A172 (cell line): ENCODE results near the gene SDK2. TPM values are rescaled to one million over a fixed set of nuclear protein-coding genes. Genes with fewer than 3 reads are reported as not detected.

Experiments
- DNase-seq: peaks from one replicate; pipeline ENCODE4 v3.0.0-alpha.2; 2015; ENCODE audit warnings: low spot score
- total RNA-seq: library from RNA; depleted of rRNA; stranded (reverse); fragments of >200 nt; shearing (Covaris generic); gene quantifications from 2 replicates; pipeline ENCODE4 v1.2.3, GENCODE V29; 2014

SDK2 gene
- total RNA-seq, 1 experiment from 2014 or later, result 0.69 TPM

- no peak for DNase-seq
These were observed 283.1 kb downstream of the SDK2 start for GRCh38 chr17:73360961-73361761.

GRCh38 chr17:73359987-73360410 is 284.2 kb downstream of the SDK2 start:
- no peak for DNase-seq

- DNase-seq, result no peak
These were observed 284.9 kb downstream of the SDK2 start for GRCh38 chr17:73359352-73359751.

DNA sequence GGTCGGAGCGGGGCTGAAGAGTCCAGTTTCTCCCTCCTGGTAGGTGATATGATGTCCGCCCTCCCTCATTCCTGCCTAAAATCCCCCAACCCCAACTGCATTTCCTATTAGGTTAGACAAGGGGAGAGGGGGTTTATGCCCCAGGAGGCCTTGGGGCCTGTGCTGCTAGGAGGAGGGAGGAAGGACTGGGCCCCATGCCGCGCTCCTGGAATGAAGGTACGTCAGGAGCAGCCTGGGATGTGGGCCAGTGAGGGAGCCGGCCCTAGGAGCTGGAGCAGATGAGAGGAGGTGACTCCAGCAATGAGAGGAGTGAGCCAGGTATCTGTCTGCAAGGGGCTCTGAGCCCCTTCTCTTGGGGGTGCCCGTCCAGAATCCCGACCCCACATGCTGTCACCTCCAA is 285.6 kb downstream of the SDK2 start:
- no peak for DNase-seq

GRCh38 chr17:73357981-73358380 is 286.3 kb downstream of the SDK2 start:
- no peak for DNase-seq

DNA sequence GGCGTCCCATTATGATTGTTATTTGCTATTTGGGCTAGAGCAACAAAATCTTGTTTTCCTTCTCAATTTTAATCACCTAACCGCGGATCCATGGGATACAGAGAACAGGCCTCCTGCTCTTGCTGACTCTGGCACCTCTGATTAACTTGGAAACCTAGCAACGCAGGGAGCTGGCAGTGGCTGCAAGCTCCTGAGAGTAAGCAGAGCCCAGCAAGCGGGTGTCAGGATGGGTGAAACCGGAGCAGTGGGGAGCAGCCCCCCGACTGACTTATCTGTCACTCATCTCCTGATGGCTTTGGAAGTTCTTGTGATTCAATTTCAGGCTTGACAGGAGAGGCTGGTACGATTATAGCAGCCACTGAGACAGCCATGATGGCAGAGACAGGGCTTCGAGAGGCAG is 286.9 kb downstream of the SDK2 start:
- DNase-seq, result no peak

GRCh38 chr17:73356561-73357170 is 287.6 kb downstream of the SDK2 start:
- DNase-seq, result no peak

DNA sequence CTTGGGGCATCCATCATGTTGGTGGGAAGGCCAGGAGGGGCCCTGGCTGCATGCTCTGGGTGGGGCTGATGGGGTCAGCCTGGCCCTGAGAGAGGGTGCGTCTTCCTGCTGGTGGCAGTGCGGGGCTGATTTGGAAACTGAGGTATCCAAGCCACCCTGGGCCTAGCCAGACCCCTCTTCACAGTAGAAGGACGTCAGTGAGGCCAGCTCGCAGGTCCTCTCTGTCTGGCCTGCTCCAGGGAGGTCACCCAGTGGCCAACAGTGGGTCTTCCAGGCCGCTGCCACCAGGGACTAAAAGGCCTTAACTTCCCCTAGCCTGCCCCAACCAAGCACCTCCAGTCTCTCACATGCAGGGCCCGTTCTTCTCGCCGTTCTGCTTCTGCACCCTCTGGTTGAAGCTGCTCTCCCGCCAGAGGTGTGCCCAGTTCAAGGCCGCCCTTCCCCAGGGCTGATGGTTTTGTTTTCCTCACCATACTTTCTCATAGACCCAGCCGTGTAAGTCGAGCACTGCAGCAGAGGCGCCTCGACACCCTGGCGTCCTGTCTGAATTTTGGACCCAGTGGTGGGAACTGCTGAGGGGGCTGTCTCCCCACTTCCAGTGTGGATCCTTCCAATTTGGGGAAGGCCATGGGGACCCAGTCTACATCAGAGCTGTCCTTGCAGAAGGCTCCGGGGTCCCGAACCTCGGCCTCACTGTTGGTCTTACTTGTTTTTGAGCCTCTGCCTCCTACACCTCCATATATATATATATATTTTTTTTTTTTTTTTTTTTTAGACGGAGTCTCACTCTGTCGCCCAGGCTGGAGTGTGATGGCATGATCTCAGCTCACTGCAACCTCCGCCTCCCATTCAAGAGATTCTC is 289.6 kb downstream of the SDK2 start:
- no peak for DNase-seq

DNA sequence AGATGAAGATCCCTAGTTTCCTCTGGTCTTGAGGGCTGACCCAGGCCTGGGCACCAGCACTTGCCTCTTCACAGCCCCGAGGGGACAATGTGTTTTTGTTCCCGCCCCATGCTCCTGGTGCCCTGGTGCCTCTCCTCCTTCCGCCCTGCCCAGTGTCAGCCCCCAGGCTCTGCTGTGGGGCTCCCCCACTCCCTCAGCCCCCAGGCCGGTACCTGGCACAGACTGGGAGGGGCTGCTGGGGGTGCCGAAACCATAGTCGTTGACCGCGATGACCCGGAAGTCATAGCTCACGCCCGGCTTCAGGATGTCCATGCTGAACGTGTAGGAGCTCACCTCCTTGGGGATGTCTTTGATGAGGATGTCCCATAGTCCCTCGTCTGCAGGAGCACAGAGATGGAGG is 292.0 kb downstream of the SDK2 start:
- no peak for DNase-seq

- no peak for DNase-seq
These were observed 292.5 kb downstream of the SDK2 start for GRCh38 chr17:73351764-73352163.

- DNase-seq, result no peak
These were observed 293.4 kb downstream of the SDK2 start for GRCh38 chr17:73350864-73351263.

DNA sequence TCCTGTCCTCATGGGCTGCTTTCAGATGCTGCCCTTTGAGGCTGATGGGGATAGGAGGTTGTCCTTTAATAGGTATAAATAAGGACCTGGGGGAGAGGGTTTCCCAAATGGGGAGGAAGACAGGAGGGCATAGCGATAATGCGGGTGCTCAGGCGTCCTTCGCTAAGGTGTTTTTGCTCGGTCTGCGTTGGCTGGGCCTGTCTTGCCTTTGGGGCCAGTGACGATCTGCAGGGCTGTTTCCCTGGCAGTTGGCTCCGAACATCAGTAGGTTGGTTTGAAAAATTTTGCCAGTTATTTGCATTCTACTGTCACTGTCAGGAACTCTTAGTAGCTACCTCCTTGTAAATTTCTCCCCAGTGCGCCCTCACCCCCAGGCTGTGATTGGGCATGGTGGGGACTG is 294.6 kb downstream of the SDK2 start:
- no peak for DNase-seq

DNA sequence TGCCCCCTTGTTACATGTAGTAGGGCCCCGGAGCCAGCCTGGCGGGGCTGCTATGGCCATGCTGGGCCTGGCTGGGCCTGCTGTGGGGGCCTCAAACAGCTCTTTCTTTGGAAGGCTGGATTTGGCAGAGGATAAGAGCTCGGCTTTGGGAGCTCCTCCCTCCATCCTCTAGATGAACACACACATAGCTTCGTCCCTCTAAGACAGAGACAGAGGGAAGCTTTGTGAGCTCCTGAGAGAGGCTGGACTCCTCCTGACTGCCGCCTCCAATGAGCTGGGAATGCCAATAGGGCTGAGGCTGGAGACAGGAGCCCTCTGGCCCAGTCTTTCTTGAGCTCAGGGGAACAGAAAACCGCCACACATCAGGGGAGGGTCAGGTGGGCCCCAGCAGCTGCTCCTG is 295.1 kb downstream of the SDK2 start:
- no peak for DNase-seq

GRCh38 chr17:73348829-73349095 is 295.5 kb downstream of the SDK2 start:
- no peak for DNase-seq

GRCh38 chr17:73348018-73348828 is 296.0 kb downstream of the SDK2 start:
- no peak for DNase-seq

- DNase-seq, result no peak
These were observed 296.9 kb downstream of the SDK2 start for GRCh38 chr17:73347351-73347750.

DNA sequence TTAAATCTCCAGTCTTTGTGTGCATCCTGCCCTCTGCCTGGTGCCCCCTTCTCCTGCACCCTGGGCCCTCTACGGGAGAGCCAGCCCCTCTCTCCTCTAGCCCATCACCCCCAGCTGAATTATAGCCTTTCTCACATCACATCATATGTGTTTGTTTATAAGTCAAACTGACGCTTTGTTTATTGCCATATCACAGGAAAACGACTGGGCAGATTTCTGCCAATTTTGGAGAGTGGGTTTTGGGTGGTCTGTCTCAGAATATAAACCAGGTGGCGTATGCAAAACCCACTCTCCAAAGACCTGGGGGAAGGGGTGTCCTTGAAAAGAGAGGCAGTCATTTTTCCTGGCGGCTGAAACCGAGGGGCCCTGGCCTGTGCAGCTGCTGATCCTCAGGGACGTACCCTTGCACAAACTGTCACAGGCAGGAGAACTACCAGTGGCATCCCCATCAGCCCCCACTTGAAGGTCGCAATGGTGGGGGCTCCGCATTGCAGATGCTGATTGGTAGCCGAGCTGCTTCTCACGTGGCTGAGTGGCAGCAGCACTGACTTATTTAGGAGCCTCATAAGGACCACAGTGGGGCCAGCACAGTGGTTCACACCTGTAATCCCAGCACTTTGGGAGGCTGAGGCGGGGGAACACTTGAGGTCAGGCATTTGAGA is 297.6 kb downstream of the SDK2 start:
- no peak for DNase-seq

DNA sequence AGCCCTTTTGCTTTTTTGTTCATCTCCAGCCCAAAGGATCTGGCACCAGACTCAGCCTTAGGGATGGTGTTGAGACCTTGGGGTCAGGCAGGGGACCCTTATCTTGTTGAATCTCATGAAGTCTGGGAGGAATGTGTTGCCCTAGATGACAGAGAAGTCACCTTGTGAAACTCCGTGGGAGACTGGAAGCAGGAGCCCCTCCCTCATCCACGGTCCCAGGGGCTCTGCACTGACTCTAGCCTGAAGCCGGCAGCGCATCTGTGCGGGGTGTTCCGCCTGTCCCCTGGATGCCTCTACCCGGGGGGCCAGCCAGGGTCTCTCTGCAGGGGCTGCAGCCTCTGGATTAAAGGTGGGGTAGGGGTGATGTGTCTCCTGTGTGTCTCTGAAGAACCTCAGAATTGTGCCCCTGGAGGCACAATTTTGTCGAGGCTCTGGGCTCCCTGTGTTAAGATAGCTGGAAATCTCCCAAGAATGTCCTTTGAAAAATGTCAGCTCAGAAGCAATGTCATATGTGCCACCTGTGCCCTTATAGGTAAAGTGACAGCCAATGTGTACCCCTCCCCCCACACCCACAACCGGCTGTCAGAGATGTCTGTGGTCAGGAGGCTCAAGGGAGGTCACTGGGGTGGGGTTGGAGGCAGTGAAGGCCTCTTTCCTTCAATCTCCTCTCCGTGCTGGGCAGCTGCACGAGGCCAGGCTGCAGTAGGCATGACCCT is 300.3 kb downstream of the SDK2 start:
- peak; percentile 60 for DNase-seq

- DNase-seq, result peak; percentile 87
These were observed 301.0 kb downstream of the SDK2 start for GRCh38 chr17:73343168-73343634.

GRCh38 chr17:73342541-73343167 is 301.6 kb downstream of the SDK2 start:
- DNase-seq, result peak; percentile 88
